Occipital lobe (tissue), 2 donors: Measurements from ENCODE around the gene AKAP8. TPM values are rescaled to one million over a fixed set of nuclear protein-coding genes. Genes with fewer than 3 reads are reported as not detected.
"Not testable (repeated sequence)": the region's sequence is repeated elsewhere in the genome, so short reads cannot be mapped to it uniquely, and the experiment has no call there.

ENCODE experiments used
- DNase-seq: peaks from one replicate; lab custom pipeline; 2025; lab: John Stamatoyannopoulos, UW
- total RNA-seq: library from RNA; depleted of rRNA; stranded (reverse); fragments of >200 nt; gene quantifications from one replicate; pipeline ENCODE4 v1.2.3, GENCODE V29; 2014

Gene AKAP8
- total RNA-seq, 1 donor from 2014 or later, result 11.7 TPM

GRCh38 chr19:15335992-15336391 is 43.6 kb downstream of the AKAP8 start:
- DNase-seq, result not testable (repeated sequence)

GRCh38 chr19:15332311-15332996 is 47.1 kb downstream of the AKAP8 start, which contains the start of gene BRD4:
TSS of gene BRD4 (minus strand) at chr19:15332539. CDS start at chr19:15273099, 59,440 bp downstream.
- peak; percentile 48 for DNase-seq

GRCh38 chr19:15331419-15332310 is 47.9 kb downstream of the AKAP8 start:
- peak; percentile 14 for DNase-seq

GRCh38 chr19:15330801-15331418 is 48.7 kb downstream of the AKAP8 start:
- no peak for DNase-seq

- no peak for DNase-seq
Measured at GRCh38 chr19:15328312-15328711, 51.3 kb downstream of the AKAP8 start.

- DNase-seq, result no peak
Measured at GRCh38 chr19:15324791-15325519, 54.6 kb downstream of the AKAP8 start.

- DNase-seq, result no peak
Measured at GRCh38 chr19:15323496-15324235, 55.9 kb downstream of the AKAP8 start.

GRCh38 chr19:15321739-15322138 is 57.8 kb downstream of the AKAP8 start:
- no peak for DNase-seq

GRCh38 chr19:15320116-15320515 is 59.5 kb downstream of the AKAP8 start:
- no peak for DNase-seq

- no peak for DNase-seq
Measured at GRCh38 chr19:15318241-15318691, 61.3 kb downstream of the AKAP8 start.

- no peak for DNase-seq
Measured at GRCh38 chr19:15317392-15318071, 62.1 kb downstream of the AKAP8 start.

GRCh38 chr19:15316498-15316897 is 63.1 kb downstream of the AKAP8 start:
- DNase-seq, result no peak

GRCh38 chr19:15315101-15315500 is 64.5 kb downstream of the AKAP8 start:
- DNase-seq, result no peak

- no peak for DNase-seq
Measured at GRCh38 chr19:15313649-15314279, 65.8 kb downstream of the AKAP8 start.

- no peak for DNase-seq
Measured at GRCh38 chr19:15307169-15307568, 72.4 kb downstream of the AKAP8 start.

GRCh38 chr19:15305582-15306334 is 73.8 kb downstream of the AKAP8 start:
- DNase-seq, result no peak

- DNase-seq, result no peak
Measured at GRCh38 chr19:15304140-15304705, 75.4 kb downstream of the AKAP8 start.
